Measurements from ENCODE around the gene RNPEPL1. TPM values are rescaled to one million over a fixed set of nuclear protein-coding genes. Genes with fewer than 3 reads are reported as not detected.

The RNPEPL1 gene
- total and polyA plus RNA-seq, 10 of the 15 experiments (the other 5 are each of a cell fraction or from before 2014, with no cell fraction given) = 0.24 to 49.5 (median 6.8) TPM

DNA sequence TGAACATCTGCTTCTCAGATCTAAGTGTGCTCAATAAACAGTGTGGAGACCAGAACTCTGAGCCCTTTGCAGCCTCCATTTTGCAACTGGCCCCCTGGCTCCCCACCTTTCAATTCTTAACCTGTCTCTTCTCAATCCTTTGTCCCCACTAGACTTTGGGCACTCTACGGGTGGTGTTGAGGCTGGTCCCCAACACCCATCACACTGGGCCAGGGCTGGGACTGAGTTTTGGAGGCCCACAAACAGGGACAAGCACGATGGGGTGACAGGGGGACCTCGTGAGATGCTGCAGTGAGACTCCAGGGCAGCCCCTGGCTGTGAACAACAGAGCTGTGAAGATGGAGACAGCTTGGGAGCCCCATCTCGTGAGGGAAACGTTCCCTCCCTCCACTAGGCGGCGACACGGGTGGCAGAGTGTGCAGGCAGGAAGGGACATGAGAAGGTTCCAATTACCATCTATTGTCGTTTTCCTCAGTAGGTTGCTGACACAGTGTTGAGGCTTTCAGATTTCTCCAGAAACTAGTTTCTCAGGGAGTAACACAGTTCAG lies 11.7 kb upstream of the RNPEPL1 start (continued):
- TF ChIP-seq, protein P1, sequence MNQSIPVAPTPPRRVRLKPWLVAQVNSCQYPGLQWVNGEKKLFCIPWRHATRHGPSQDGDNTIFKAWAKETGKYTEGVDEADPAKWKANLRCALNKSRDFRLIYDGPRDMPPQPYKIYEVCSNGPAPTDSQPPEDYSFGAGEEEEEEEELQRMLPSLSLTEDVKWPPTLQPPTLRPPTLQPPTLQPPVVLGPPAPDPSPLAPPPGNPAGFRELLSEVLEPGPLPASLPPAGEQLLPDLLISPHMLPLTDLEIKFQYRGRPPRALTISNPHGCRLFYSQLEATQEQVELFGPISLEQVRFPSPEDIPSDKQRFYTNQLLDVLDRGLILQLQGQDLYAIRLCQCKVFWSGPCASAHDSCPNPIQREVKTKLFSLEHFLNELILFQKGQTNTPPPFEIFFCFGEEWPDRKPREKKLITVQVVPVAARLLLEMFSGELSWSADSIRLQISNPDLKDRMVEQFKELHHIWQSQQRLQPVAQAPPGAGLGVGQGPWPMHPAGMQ (IDR thresholded peaks at IDR 0.05; ENCODE audit: borderline replicate concordance) = no peak
- TF ChIP-seq YY1 (IDR thresholded peaks at IDR 0.05; ENCODE audit: low read depth, low read length) (peak; percentile 67; the same call in 1 of the 2 replicates), NR2C1 (IDR thresholded peaks at IDR 0.05) (no peak), RBBP5 (conservative IDR thresholded peaks at IDR 0.05) (no peak), REST (IDR thresholded peaks at IDR 0.05; ENCODE audit: low read depth, low read length) (no peak), ZBTB4 (CRISPR knock-in tag; IDR thresholded peaks at IDR 0.05) (no peak), NR2F1 (conservative IDR thresholded peaks at IDR 0.05) (no peak), HCFC1 (IDR thresholded peaks at IDR 0.05; ENCODE audit: low read length) (no peak)
- TF ChIP-seq, protein P2, sequence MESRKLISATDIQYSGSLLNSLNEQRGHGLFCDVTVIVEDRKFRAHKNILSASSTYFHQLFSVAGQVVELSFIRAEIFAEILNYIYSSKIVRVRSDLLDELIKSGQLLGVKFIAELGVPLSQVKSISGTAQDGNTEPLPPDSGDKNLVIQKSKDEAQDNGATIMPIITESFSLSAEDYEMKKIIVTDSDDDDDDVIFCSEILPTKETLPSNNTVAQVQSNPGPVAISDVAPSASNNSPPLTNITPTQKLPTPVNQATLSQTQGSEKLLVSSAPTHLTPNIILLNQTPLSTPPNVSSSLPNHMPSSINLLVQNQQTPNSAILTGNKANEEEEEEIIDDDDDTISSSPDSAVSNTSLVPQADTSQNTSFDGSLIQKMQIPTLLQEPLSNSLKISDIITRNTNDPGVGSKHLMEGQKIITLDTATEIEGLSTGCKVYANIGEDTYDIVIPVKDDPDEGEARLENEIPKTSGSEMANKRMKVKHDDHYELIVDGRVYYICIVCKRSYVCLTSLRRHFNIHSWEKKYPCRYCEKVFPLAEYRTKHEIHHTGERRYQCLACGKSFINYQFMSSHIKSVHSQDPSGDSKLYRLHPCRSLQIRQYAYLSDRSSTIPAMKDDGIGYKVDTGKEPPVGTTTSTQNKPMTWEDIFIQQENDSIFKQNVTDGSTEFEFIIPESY (IDR thresholded peaks at IDR 0.05) = no peak
- TF ChIP-seq, protein P3, sequence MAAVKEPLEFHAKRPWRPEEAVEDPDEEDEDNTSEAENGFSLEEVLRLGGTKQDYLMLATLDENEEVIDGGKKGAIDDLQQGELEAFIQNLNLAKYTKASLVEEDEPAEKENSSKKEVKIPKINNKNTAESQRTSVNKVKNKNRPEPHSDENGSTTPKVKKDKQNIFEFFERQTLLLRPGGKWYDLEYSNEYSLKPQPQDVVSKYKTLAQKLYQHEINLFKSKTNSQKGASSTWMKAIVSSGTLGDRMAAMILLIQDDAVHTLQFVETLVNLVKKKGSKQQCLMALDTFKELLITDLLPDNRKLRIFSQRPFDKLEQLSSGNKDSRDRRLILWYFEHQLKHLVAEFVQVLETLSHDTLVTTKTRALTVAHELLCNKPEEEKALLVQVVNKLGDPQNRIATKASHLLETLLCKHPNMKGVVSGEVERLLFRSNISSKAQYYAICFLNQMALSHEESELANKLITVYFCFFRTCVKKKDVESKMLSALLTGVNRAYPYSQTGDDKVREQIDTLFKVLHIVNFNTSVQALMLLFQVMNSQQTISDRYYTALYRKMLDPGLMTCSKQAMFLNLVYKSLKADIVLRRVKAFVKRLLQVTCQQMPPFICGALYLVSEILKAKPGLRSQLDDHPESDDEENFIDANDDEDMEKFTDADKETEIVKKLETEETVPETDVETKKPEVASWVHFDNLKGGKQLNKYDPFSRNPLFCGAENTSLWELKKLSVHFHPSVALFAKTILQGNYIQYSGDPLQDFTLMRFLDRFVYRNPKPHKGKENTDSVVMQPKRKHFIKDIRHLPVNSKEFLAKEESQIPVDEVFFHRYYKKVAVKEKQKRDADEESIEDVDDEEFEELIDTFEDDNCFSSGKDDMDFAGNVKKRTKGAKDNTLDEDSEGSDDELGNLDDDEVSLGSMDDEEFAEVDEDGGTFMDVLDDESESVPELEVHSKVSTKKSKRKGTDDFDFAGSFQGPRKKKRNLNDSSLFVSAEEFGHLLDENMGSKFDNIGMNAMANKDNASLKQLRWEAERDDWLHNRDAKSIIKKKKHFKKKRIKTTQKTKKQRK (IDR thresholded peaks at IDR 0.05; ENCODE audit: low read depth, low read length) = no peak
- TF ChIP-seq, protein P4, sequence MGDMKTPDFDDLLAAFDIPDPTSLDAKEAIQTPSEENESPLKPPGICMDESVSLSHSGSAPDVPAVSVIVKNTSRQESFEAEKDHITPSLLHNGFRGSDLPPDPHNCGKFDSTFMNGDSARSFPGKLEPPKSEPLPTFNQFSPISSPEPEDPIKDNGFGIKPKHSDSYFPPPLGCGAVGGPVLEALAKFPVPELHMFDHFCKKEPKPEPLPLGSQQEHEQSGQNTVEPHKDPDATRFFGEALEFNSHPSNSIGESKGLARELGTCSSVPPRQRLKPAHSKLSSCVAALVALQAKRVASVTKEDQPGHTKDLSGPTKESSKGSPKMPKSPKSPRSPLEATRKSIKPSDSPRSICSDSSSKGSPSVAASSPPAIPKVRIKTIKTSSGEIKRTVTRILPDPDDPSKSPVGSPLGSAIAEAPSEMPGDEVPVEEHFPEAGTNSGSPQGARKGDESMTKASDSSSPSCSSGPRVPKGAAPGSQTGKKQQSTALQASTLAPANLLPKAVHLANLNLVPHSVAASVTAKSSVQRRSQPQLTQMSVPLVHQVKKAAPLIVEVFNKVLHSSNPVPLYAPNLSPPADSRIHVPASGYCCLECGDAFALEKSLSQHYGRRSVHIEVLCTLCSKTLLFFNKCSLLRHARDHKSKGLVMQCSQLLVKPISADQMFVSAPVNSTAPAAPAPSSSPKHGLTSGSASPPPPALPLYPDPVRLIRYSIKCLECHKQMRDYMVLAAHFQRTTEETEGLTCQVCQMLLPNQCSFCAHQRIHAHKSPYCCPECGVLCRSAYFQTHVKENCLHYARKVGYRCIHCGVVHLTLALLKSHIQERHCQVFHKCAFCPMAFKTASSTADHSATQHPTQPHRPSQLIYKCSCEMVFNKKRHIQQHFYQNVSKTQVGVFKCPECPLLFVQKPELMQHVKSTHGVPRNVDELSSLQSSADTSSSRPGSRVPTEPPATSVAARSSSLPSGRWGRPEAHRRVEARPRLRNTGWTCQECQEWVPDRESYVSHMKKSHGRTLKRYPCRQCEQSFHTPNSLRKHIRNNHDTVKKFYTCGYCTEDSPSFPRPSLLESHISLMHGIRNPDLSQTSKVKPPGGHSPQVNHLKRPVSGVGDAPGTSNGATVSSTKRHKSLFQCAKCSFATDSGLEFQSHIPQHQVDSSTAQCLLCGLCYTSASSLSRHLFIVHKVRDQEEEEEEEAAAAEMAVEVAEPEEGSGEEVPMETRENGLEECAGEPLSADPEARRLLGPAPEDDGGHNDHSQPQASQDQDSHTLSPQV (IDR thresholded peaks at IDR 0.05) = no peak

Measured in GM12878 (cell line).